Activated T-cell treated with anti-CD3 and anti-CD28 coated beads for 4 hours (primary cell): Measurements from ENCODE around the gene GREM1.

Experiments used
- DNase-seq: peaks from one replicate; pipeline ENCODE4 v3.0.0-alpha.2; 2020

Gene GREM1

DNA sequence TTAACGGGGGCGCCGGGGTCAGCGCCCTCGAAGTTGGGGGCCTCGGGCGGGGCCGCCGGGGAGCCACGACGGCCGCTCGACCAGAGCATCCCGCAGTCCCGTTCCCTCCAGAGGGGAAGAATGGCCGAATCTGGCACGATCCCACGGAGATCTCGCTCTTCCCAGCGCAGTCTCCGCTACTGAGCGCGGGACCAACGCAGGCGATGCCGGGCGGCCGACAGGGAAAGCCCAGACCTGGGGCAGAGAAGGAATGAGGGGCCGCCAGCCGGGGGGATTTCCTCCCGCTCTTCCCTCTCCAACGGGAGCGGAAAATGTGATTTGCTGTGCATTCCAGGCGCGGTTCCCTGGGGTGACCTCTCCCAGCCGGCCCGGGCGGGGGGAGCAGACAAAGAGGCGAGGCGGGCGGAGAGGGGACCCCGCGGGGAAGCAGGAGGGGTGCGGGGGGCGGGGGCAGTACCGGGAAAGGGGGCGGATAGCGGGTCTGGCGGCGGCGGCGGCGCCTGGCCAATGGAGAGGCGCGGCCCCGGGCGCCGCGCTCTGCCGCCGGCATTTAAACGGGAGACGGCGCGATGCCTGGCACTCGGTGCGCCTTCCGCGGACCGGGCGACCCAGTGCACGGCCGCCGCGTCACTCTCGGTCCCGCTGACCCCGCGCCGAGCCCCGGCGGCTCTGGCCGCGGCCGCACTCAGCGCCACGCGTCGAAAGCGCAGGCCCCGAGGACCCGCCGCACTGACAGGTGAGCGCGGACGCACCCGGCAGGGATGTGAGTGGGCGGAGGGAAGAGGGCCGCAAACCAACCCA, at the start of gene GREM1:
Gene GREM1 (plus strand): TSS at position 579 of the 801 bp plus-strand sequence. CDS start 12,687 bp downstream, outside the sequence.
- DNase-seq = no peak

DNA sequence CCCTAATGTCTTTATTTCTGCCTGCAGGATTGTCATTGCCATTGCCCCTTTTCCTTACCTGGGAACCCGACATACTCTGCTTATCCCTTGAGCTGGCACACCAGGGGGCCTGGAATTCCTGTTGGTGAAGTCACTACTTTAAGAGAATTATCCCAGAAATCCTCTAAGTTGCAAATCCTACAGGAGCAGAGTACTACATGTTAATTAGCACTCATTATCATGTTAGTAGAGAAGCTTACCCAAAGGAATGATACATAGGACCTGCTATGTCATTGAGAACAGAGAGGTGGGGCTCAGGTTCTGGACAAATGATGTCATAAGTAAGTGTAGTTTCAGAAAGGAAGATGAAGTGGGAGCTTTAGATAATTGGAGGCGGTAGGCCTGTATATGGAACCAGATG, 48.9 kb upstream of the GREM1 start:
- DNase-seq = no peak

DNA sequence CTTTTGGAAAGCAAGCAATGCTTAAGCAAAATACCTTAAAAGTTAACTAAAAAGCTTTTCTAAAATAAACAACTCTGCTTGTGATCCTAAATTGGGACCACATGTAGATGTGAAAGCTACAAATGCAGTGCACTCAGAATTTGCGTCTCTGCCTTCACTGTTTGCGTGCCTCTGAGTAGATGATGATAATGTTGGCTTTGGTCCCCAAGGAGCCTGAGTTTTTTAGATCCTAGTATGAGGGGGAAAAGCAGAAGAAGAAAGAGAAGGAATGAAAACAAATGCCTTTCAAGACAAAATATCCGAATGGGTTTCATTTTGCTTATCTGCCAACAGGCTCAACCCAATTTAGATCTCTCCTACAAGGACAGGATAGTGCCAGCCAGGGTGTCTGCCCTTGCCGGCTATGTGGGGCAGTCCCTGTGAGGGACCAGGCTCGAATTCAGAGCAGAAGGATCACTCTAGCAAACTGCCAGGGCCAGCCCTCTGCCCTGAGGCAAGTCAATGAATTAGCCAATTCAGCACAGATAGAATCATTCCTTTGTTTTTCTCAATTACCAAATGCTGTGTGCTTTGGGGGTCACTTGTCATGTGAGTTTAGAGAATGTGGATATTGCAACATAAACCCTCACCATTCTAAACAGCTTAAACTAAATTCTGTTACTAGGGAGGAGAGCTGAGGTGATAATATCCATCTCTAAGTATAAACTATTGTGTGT, 47.8 kb upstream of the GREM1 start:
- DNase-seq = no peak

DNA sequence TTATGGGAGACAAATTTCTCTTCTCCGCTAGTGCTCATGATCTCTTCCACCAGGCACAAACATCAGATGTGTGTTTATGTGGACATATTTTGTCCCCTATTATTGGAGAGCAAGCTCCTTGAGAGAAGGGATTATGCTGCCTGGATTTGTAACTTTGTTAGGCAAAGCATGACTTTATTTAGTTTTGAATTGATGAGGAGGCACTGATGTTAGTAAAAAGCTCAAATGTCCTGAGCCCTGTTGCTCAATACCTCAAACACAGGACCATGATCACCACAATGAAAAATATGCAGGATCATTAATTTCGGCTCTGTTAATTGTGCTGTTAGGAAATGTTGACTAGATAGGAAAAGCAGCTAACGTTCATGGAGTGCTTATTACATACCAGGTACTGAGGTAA, 47.2 kb upstream of the GREM1 start:
- no peak for DNase-seq

DNA sequence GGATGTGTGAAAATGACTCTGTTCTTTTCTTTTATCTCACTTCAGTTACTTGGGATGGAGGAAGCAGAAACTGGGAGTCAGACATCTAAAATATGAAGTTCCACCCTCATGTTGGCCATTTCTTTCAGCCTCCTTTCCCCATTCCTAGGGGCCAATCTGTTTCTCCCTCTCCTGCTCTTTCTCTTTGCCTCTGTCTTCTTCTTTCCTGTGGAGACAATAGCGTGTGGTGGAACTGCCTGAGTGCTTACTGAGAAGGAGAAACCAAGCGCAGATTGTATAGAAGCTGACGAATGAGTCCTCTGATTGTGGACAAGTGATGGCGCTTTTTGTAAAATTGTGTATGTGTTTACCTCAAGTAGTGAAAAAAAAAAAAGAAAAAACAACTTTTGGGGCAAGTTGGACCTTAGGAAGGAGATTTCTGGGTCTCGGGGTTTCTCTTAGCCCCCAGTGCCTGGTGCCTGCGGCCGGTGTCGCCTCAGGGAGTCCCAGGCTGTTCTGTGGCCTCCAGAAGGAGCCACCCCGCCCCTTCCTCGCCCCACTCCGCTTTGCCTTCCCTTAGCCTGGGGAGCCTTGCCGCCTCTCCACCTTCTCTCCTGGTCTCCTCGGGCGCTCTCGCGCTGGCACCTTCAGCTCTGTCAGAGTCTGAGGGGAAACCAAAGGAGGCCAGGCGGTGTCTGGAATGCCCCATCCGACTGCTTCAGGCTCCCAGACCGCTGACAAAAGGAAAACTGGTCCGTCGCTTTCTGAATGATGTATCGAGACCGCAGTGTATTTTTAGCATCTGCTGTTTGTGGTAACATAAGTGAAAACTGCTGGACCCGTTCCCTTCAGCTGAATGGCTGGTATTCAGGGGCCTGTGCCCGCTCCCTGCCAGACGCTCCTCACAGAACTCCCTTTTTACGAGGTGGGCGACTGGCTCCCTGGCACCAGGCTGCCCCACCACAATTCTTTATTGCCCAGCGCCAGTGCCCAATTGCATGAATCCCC, 46.2 kb upstream of the GREM1 start:
- no peak for DNase-seq

DNA sequence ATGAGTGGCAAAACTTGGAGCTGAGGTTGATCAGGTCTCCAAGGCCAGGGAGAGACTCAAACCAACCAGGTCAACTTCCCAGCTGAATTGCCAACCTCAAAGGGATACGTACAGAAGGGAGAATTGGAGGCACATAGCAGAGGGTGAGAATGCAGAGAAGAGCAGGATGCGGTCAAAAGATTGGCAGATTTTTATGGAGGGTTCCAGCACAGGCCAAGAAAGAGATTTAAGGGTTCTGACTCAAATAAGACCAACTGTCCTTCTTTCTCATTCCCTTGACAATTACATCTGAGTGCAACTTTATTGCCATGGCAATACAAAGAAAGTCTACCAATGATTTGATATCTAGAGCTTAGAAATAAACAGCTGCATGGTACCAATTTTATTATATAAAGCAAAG, 43.1 kb upstream of the GREM1 start:
- no peak for DNase-seq

DNA sequence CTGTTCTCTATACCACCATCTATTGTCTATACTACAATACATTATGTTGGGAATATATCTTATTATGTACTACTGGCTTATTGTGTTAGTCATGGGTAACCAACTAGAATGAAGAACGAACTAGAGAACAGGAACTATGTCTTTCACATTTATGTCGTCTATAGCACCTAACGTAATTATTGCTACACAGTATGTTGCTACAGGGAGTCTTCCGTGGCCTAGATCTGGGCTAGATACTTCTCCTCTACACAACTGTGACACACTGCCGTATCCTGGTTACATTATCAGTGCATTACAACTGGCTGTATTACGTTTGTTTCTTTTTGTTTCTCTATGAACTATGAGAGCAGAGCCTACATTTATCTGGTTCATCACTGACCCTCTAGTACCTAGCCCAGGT, 42.3 kb upstream of the GREM1 start:
- DNase-seq = no peak

DNA sequence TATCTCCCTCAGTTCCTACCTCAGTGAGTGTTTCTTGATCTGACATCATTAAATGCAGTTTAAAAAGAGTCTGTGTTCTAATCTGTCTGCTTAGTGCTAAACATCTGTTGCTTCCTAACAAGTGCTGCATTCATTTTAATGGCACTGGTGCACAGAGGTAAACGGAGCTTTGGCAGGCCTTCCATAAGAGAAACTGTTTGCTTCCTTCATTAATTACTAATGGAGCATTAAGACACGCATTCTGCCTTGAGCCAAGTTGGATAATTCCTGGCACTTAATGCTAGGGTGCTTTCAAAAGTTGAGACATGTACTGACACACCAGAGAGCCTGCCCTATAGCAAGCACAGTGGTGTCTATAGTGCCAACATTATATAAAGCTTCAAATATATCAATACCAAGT, 41.6 kb upstream of the GREM1 start:
- DNase-seq = no peak

DNA sequence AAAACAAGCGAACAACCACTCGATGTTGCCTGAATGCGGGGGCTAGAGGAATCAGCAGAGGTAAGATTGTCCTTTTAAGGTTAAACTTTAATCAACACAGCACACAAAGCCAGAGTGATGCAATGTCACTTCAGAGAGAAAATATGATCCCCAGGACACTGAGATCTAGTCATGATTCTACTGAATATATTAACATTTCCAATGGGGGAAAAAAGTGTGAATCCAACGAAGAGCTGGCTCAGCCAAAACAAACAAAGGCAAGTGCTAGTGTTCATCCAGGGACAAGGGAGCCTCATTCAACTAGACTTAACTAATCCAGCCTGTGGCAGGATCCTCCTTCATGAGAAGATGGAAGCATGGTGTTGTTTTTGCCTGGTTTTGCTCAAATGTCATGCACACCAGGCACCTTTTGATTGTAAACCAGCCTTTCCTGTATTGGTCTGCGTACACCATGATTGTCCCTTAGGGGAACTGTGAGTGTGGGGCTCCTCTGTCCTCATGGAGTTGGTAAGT, 40.5 kb upstream of the GREM1 start:
- DNase-seq = no peak

DNA sequence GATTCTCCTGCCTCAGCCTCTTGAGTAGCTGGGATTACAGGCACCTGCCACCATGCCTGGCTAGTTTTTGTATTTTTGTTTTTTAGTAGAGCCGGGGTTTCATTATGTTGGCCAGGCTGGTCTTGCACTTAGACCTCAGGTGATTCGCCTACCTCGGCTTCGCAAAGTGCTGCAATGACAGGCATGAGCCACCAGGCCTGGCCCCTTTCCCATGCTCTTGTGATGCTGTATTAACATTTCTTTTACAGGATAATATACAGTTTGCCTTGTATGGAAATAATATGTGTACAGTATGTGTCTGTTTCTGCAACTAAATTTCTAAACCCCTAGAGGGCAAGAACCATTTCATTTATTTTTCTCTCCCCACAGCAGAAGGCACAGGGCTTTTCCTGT, 38.5 kb upstream of the GREM1 start:
- DNase-seq = no peak

DNA sequence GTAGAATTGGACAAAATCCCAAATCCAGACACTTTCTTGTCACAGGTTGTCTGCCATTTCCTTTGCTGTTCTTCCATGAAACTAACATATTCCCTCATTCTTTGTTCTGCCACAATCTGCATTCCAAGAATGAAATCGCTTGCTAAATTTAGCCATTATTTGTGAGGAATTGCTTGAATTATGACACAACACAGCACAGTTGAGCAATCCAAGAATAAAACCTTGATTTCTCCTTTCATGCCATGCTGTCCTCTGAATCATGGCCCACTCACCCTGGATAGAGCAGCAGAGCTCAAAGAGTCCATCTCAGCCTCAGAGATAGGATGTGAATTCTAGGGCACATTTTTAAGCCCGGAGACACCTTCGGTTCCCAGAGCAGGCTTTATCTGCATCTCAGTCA, 35.2 kb upstream of the GREM1 start:
- no peak for DNase-seq

DNA sequence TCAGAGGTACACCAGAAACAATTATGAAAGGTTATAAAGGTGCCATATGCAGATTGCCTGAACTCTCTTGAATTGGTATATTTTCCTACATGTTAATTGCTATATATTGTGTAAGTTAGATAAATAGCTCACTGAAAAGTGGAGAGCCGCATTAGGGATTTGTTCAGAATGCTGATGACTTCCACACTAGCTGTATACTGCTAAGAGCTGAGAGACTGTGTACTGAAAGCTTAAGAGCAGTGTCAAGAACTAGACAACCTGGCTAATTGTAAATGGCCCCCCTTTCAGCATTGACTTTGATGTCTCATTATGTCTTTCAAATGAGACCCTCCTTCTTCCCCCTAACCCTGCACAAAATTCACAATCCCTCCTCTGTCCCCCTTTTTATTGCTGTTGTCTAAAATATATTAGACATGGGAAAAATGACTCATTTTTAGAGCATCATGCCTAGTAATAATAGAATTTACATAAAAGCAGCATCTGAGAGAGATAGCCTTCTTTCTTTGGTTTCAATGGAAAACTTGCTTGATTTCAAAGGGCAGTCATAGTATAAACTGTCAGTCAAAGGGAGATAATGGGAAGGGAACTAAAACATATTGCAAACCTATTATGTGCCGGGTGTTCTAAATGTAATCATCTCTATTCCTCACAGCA, 34.7 kb upstream of the GREM1 start:
- DNase-seq = no peak

DNA sequence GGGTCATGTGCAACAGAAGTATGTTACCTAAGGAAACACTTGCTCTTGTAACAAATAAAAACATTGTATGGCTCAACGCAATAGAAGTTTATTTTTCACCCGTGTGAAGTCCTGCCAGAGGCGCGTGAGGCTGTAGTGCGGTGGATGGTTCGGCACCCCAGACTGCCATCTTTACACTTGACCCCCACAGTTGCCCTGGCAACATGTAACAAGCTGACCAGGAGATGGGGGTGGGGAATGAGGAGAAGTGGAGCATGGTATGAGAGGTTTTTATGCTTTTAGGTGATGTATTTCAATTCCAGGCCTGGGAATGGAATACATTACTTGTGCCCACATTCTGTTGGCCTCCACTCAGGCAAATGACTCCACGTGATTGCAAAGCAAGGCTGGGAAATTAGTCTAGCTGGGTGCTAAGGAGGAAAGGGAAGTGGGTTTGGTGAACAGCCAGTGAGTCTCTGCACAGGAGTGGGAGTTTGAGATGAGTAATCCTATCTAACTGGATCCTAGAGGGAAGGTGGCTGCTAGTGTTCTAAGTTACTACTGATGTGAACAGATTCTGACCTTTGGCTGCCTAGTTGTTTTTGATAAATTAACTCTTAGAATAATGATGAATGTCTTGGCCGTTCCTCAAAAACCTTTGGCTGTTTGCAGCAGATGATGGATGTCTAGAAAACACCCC, 33.8 kb upstream of the GREM1 start:
- no peak for DNase-seq

DNA sequence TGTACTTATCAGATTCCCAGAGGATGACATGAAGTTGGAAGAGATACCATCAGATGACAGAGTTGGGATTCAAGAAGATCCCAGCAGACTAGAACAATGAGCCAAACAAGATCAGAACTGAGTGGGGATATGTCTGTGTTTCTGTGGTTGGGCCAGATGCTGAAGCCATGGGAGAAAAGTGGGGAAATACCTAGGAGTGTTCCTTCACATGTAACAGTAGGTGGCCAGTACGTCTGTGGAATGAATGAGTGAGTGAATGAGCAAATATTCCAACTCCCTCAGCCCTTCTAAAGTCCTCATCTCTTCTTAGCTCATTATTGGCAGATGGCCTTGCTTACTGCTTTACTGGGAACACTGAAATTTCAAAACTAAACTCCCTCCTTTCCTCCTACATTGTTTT, 32.2 kb upstream of the GREM1 start:
- no peak for DNase-seq

DNA sequence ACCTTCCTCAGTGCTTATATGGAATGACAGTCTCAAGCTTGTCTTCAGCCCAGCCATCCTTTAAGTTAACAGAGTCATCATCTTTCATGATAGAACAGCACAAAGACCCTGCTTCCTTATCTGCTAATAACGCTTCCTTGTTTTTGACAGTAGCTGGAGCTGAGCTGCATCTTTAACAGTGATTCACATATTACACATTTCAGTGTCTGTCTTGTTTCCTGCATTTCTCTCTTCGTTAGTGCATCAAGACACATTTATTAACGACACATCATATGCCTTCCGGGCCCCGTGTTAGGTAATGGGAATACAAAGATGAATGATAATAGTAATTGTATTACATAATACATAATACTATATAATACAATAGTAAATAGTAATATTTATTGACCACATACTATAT, 30.2 kb upstream of the GREM1 start:
- DNase-seq = no peak

DNA sequence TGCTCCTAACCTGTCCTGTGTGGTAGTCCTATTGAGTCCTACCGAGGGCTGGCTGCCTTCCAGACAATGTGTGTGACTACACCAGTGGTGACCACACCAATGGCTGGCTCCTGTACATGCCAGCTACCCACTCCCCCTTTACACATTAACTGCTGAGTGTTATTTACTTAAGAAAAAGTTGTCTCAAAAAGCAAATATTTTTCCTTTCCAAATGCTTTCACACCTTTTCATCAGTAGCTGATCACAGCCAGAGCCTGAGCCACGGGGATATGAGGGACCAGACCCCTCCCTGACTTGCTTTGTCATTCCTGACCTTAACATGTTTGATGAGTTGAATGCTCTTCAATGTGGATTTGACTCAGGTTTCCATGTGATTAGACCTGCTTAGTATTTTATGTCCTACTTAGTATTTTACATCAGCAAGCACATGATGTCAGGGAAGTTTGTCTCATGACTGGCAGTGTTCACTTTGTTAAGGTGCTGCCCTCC, 29.6 kb upstream of the GREM1 start:
- no peak for DNase-seq

DNA sequence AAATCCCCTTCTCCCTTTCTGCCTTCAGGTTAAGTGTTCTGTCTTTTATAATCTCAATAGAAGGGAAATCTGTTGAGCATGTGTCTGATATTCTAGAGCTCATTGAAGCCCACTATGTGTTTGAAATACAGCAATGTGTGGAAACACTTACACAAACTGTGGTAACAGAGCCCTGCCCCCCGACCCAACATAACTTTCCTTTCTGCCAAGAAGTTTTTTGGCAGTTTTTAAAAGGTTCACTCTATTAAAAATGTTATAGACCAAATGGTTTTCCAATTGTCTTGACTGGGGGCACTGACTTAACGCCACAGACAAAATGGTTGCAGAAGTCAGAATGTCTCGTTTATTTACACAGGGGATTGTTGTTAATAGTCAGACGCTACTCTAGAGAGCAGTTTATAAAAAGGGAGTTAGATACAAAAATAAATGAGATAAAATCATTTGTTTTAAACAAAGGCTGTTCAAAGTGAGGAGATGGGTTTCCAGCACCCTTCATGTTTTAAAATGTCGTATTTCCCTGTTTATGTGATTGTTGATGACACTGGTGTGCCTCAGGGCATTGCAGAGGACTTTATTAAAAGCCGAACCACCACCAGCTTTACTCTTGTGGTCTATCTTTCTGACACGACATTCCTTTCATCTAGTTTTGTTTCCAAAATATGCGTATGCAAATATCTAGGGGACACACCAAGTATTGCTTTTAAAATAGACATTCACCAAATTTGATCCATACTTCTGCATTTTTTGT, 26.7 kb upstream of the GREM1 start:
- no peak for DNase-seq

DNA sequence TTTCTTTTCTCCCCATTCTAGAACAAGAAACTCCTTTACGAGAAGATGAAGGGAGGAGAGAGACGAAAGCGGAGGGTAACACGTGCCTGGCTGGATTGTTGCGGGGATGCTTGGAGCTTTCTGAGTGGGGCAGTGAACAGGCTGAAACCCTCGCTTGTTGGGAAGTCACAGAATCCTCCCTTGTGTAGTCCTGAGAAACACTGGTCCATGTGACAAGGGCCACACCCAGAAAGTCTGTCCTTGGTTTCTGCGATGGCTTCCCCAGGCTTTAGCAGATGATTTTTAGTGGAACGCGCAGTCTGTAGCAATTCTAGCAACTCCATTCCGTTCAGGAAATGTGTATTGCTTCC, 26.1 kb upstream of the GREM1 start:
- DNase-seq = no peak

DNA sequence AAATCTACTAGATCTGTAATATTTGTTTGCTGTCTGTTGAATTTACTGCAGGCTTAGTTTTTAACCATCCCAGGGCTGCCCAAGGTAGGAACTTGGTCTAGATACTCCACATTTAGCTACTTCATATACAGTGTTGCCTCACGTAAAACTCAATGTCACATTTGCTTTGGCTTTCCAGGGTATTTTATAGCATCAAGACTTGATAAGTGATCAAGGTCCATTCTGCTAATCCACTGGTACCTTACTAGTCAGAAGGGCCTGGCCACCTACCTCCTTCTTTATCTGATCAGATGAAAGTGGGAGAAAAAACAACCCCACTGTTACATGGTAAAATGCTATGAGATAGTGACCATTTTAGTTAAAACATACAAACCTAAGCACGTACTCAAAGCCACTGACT, 25.5 kb upstream of the GREM1 start:
- no peak for DNase-seq

DNA sequence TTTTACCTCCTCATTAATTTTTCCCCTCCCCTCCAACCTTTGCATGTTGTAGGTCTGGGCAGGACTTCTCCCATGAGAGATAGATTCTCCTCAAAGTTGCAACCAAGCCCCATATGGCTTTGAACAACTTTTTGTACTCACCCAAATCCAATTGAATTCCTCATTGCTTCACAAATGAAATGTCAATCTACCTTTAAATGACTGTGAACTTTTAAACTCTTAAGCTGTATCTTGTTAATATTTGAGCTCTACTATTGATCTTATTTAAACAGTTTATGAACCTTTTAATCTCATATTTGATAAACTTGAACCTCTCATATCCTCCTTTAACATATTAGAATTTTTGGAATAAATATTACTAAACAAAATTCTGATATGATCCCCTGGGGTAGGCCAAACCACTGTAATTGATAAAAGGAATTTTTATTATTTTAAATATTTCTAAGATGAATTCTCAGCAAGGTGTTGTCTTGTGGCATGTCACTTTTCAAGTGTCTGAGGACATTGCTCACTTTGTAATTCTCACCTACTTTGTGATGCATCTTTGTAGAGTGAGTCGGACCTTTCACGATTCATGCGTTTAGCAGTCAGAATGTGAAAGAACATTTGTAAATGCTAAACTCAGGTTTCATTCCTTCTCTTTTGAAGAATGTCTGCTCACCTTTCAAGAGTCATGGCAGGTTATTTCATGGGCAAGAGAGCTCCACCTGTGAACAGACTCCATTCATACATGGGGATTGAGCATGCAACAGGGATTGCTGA, 23.4 kb upstream of the GREM1 start:
- DNase-seq = no peak
